Kidney epithelial cell (primary cell): ENCODE results near the gene SLC12A7. TPM values are rescaled to one million over a fixed set of nuclear protein-coding genes. Genes with fewer than 3 reads are reported as not detected.

Experiments used
- DNase-seq: peaks from one replicate; pipeline ENCODE4 v3.0.0-alpha.2; 2010; ENCODE audit warnings: low read depth
- H3K27me3 ChIP-seq: 2 replicates; pipeline ENCODE4 v1.6.0; 2011; ENCODE audit warnings: low read length; ENCODE audit not compliant: control insufficient read depth, insufficient read depth
- H3K36me3 ChIP-seq: 2 replicates; pipeline ENCODE4 v1.5.1; 2011; ENCODE audit warnings: low read length; ENCODE audit not compliant: control insufficient read depth, insufficient read depth
- H3K4me3 ChIP-seq: 2 replicates; pipeline ENCODE4 v1.5.1; 2011; ENCODE audit warnings: low read depth, mild to moderate bottlenecking, control low read depth, low read length
- CTCF ChIP-seq: IDR thresholded peaks from 2 replicates; pipeline ENCODE4 v1.5.1; 2011; ENCODE audit warnings: mild to moderate bottlenecking, moderate library complexity, low read length, control low read depth, inconsistent platforms; ENCODE audit not compliant: insufficient read depth, poor library complexity, severe bottlenecking
- total RNA-seq: library from RNA; depleted of rRNA; stranded (reverse); fragments of >200 nt; gene quantifications from 2 replicates; pipeline ENCODE4 v1.2.3, GENCODE V29; 2015

SLC12A7 gene
- total RNA-seq, 1 donor from 2014 or later: 50.3 TPM

DNA sequence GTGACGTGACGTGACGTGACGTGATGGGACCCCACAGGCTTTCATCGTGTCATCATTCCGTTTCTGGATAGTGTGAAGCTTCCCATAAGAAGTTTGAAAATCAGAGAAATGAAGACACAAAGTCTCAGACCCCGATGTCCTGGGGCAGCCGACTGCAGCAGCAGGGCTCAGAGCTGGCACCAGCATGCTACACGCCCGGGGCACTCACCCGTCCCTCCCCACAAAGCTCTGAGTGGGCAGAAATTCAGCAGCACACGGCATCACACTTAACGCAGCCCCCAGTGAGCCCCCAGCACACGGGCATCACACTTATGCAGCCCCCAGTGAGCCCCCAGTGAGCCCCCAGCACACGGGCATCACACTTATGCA, 42.2 kb downstream of the SLC12A7 start:
- no peak overlapping the region for H3K4me3 ChIP-seq
- no peak for TF ChIP-seq CTCF
- H3K36me3 ChIP-seq: no peaks in the 10 kb centered on the region
- H3K27me3 ChIP-seq: no peaks in the 10 kb centered on the region
- DNase-seq: no peak

- H3K4me3 ChIP-seq: no peak overlapping the region
- no peak for DNase-seq
- H3K36me3 ChIP-seq: no peaks in the 10 kb centered on the region
- no peaks in the 10 kb centered on the region for H3K27me3 ChIP-seq
- TF ChIP-seq CTCF: no peak
Measured at GRCh38 chr5:1068895-1069719, 42.8 kb downstream of the SLC12A7 start.

DNA sequence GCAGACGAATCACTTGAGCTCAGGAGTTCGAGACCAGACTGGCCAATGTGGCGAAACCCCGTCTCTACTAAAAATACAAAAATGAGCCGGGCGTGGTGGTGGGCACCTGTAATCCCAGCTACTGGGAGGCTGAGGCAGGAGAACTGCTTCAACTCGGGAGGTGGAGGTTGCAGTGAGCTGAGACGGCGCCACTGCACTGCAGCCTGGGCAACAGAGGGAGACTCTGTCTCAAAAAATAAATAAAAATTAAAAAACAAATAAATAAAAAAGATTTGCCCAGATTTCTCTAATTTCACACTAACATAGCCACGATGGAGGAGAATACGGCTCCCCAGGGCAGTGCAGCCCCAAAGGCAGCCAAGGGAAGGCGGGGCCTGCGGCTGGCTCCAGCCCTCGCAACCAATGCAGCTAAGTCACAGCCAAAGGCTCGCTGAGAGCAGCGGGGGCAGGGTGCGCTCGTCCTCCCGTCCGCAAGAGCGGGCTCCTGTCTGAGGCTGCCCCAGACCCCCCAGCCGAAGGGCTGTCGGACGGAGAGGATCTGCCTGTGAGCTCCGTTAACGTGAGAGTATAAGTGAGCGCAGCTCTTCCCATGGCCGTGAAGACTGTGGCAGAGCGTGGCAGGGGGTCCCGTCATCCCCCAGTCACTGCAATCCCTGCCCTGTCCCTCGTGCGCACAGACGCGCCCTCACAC, 43.5 kb downstream of the SLC12A7 start:
- TF ChIP-seq CTCF: no peak
- DNase-seq: no peak
- no peaks in the 10 kb centered on the region for H3K27me3 ChIP-seq
- H3K36me3 ChIP-seq: no peaks in the 10 kb centered on the region
- no peak overlapping the region for H3K4me3 ChIP-seq

DNA sequence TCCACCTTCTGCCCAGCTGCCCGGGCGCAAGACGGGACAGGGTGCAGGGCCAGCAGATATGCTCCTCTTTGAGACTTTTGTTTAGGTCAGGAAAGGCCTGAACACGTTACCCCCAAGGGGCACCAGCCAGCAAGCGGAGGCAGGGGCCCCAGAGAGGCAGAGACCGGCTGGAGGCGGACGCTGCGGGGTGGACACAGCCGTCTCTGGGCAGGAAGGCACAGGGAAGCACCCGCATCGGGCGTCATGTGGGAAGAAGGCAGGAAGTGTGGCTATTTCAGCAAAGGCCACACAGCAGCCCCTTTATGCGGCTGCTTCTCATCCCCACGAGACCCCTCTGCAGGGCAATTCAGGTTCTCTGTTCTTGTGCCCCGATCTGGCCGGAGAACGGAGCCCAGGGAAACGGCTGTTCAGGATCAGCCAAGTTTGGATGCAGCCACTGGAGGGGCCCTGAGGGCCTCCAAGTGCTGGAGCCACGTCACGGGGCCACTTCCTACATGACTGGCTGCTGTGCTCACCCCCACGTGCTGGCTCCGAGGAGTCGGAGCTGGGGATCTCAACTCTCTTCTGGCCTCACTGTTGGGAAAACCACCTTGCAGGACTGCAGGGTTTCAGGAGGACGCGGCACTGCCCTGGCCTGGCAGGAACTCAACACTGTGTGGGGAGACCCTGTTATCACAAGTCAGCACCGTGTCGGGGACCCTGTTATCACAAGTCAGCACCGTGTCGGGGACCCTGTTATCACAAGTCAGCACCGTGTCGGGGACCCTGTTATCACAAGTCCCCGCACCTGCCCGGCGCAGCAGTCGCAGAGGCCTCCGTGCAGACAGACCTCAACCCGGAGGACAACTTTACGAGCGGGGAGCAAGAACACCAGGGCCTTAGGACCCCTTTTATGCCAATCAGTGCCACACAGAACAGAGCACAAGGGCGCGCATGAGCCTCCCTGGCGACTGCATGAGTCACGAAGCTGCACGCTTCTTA, 44.4 kb downstream of the SLC12A7 start:
- no peaks in the 10 kb centered on the region for H3K36me3 ChIP-seq
- H3K4me3 ChIP-seq: no peak overlapping the region
- no peak for TF ChIP-seq CTCF
- no peaks in the 10 kb centered on the region for H3K27me3 ChIP-seq
- DNase-seq: no peak

DNA sequence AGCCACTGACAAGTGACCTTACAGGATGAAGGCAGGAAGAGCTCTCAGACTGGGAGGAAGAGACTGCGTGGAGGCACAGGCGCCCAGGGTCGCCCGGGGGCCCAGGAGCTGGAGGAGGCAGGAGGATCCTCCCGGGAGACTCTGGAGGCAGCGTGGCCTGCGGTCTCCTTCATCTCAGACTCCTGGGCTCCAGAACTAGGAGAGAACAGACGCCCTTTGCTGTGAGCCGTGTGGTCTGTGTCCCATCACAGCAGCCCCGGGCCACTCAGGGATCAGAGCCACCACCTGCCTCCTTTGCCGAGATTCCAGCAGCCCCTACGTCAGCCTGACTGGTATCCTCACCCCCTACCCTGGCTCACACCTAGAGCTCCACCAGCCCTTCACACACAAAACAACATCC, 45.2 kb downstream of the SLC12A7 start:
- Histone ChIP-seq H3K4me3 (no peak overlapping the region), H3K27me3 (no peaks in the 10 kb centered on the region), H3K36me3 (no peaks in the 10 kb centered on the region)
- TF ChIP-seq CTCF: no peak
- DNase-seq: no peak
